Measurements from ENCODE around the gene PPARG. TPM values are rescaled to one million over a fixed set of nuclear protein-coding genes. Genes with fewer than 3 reads are reported as not detected.

Gene PPARG
- total and polyA plus RNA-seq, 7 donors, result 9.7 to 111 (median 17.8) TPM

- DNase-seq, result no peak
- H3K9me3 ChIP-seq, result no peaks in the 10 kb centered on the region
- peaks cover 0 to 3% (median 0%) of the 10 kb centered on the region in 3 donors for H3K27me3 ChIP-seq
- no peak overlapping the region for H3K4me3 ChIP-seq
- no peaks in the 10 kb centered on the region for H3K36me3 ChIP-seq
- peaks cover 0 to 28% (median 14%) of the 10 kb centered on the region in 4 donors for H3K4me1 ChIP-seq
- TF ChIP-seq, protein P1, sequence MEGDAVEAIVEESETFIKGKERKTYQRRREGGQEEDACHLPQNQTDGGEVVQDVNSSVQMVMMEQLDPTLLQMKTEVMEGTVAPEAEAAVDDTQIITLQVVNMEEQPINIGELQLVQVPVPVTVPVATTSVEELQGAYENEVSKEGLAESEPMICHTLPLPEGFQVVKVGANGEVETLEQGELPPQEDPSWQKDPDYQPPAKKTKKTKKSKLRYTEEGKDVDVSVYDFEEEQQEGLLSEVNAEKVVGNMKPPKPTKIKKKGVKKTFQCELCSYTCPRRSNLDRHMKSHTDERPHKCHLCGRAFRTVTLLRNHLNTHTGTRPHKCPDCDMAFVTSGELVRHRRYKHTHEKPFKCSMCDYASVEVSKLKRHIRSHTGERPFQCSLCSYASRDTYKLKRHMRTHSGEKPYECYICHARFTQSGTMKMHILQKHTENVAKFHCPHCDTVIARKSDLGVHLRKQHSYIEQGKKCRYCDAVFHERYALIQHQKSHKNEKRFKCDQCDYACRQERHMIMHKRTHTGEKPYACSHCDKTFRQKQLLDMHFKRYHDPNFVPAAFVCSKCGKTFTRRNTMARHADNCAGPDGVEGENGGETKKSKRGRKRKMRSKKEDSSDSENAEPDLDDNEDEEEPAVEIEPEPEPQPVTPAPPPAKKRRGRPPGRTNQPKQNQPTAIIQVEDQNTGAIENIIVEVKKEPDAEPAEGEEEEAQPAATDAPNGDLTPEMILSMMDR (IDR thresholded peaks at IDR 0.05), result no peak
- TF ChIP-seq EP300 (IDR thresholded peaks at IDR 0.05), result no peak
- no peak for TF ChIP-seq POLR2A (IDR thresholded peaks at IDR 0.05)
- TF ChIP-seq POLR2AphosphoS5 (IDR thresholded peaks at IDR 0.05), result no peak
- intact Hi-C loops (cut with DNase I), result no loop called here
- H3K27ac ChIP-seq, result no peak overlapping the region
- 78 to 86% methylated on average over 3 of the region's 3 CpGs for WGBS, 2 donors
Measured at GRCh38 chr3:12335421-12335820, 46.6 kb downstream of the PPARG start.

GRCh38 chr3:12336099-12336498, 47.2 kb downstream of the PPARG start:
- TF ChIP-seq EP300 (IDR thresholded peaks at IDR 0.05), result no peak
- TF ChIP-seq POLR2AphosphoS5 (IDR thresholded peaks at IDR 0.05), result no peak
- TF ChIP-seq, protein P1 (IDR thresholded peaks at IDR 0.05), result no peak
- TF ChIP-seq POLR2A (IDR thresholded peaks at IDR 0.05), result no peak
- Histone ChIP-seq H3K4me3 (no peak overlapping the region), H3K36me3 (no peaks in the 10 kb centered on the region), H3K27me3 (peaks cover 0 to 3% (median 0%) of the 10 kb centered on the region in 3 donors), H3K27ac (no peak overlapping the region), H3K4me1 (peaks cover 0 to 31% (median 17%) of the 10 kb centered on the region in 4 donors), H3K9me3 (no peaks in the 10 kb centered on the region)
- no peak for DNase-seq
- WGBS, 2 donors, result 57 to 84% methylated on average over 3 of the region's 3 CpGs
- intact Hi-C loops (cut with DNase I), result no loop called here

DNA sequence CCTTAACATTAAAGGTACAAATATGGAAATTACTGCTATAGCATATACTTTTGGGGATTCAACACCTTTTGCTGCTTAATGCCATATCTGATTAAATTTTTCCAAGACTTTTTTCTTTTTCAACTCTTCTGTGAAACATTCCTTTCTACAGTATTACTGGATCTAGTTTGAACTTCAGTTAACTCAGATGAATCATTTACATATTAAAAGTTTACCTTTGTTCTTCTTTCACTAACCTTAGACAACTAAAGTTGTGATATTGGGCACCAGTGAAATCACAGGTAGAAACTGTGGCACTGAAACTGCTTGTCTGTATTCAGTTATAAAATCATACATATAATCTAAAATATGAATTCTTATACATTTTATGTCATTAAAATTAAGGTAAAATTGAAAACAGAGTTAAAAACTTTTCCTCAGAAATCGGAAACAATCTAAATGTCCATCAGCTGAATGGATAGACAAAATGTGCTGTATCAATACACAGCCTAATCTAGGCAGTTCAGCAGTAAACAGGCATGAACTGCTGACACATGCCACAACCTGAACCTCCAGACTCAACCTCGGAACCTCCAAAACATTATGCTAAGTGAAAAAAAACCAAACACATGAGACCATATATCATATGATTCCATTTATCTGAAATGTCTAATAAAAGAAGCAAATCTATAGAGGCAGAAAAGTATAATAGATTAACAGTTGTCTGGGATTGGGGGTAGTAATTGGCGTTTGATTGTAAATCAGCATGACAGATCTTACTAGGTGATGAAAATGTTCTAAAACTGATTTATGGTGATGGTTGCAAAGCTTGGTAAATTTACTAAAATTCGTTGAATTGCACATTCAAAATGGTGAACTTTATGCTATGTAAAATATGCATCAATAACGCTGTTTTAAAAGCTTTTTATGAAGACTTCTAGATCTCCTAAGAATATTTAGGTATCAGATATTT, 50.0 kb downstream of the PPARG start:
- no peak for DNase-seq
- intact Hi-C loops (cut with DNase I), result no loop called here
- Histone ChIP-seq H3K27me3 (peaks cover 0 to under 1% (median 0%) of the 10 kb centered on the region in 3 donors), H3K4me1 (peaks cover 0 to 31% (median 17%) of the 10 kb centered on the region in 4 donors), H3K4me3 (no peak overlapping the region), H3K36me3 (no peaks in the 10 kb centered on the region), H3K27ac (no peak overlapping the region), H3K9me3 (no peaks in the 10 kb centered on the region)
- 93 to 95% methylated on average over 5 of the region's 5 CpGs for WGBS, 2 donors
- TF ChIP-seq EP300 (IDR thresholded peaks at IDR 0.05), result no peak
- TF ChIP-seq POLR2AphosphoS5 (IDR thresholded peaks at IDR 0.05), result no peak
- TF ChIP-seq, protein P1 (IDR thresholded peaks at IDR 0.05), result no peak
- no peak for TF ChIP-seq POLR2A (IDR thresholded peaks at IDR 0.05)

- H3K9me3 ChIP-seq, result no peaks in the 10 kb centered on the region
- H3K36me3 ChIP-seq, result no peaks in the 10 kb centered on the region
- intact Hi-C loops (cut with DNase I), result no loop called here
- TF ChIP-seq, protein P1 (IDR thresholded peaks at IDR 0.05), result no peak
- TF ChIP-seq EP300 (IDR thresholded peaks at IDR 0.05) (no peak), POLR2A (IDR thresholded peaks at IDR 0.05) (no peak), POLR2AphosphoS5 (IDR thresholded peaks at IDR 0.05) (no peak)
- WGBS, 2 donors, result 93% methylated on average over 5 of the region's 5 CpGs
- H3K27me3 ChIP-seq, result no peaks in the 10 kb centered on the region
- peaks cover 0 to 31% (median 17%) of the 10 kb centered on the region in 4 donors for H3K4me1 ChIP-seq
- H3K27ac ChIP-seq, result no peak overlapping the region
- H3K4me3 ChIP-seq, result no peak overlapping the region
- no peak for DNase-seq
Measured at GRCh38 chr3:12339701-12340480, 51.0 kb downstream of the PPARG start.

Data from sigmoid colon (tissue), 7 donors.